Endothelial cell (in vitro differentiated cells): ENCODE data around the gene PDE3A. TPM values are rescaled to one million over a fixed set of nuclear protein-coding genes. Genes with fewer than 3 reads are reported as not detected.

Source experiments
- DNase-seq: peaks from one replicate; pipeline ENCODE4 v3.0.0; 2021; ENCODE audit warnings: low spot score
- H3K27ac Mint-ChIP-seq: one replicate; pipeline ENCODE4 v1.8.0; 2021; ENCODE audit warnings: mixed read lengths, inconsistent platforms; ENCODE audit not compliant: unreplicated experiment
- H3K27me3 Mint-ChIP-seq: one replicate; pipeline ENCODE4 v1.8.0; 2021; ENCODE audit warnings: mild to moderate bottlenecking, moderate library complexity, mixed read lengths, inconsistent platforms; ENCODE audit not compliant: unreplicated experiment
- H3K36me3 Mint-ChIP-seq: one replicate; pipeline ENCODE4 v1.8.0; 2021; ENCODE audit warnings: mild to moderate bottlenecking, low read depth, mixed read lengths, inconsistent platforms; ENCODE audit not compliant: unreplicated experiment
- H3K4me1 Mint-ChIP-seq: one replicate; pipeline ENCODE4 v1.8.0; 2021; ENCODE audit warnings: mild to moderate bottlenecking, mixed read lengths, inconsistent platforms; ENCODE audit not compliant: unreplicated experiment
- H3K4me3 Mint-ChIP-seq: one replicate; pipeline ENCODE4 v1.8.0; 2021; ENCODE audit warnings: mild to moderate bottlenecking, mixed read lengths, inconsistent platforms; ENCODE audit not compliant: unreplicated experiment
- H3K9me3 Mint-ChIP-seq: one replicate; pipeline ENCODE4 v1.8.0; 2021; ENCODE audit warnings: mixed read lengths, inconsistent platforms; ENCODE audit not compliant: unreplicated experiment
- CTCF ChIP-seq: fragments of 200-600 bp; sonication (generic); IDR thresholded peaks from one replicate; pipeline ENCODE4 v1.5.0; 2021; ENCODE audit warnings: antibody characterized with exemption; ENCODE audit not compliant: unreplicated experiment
- total RNA-seq: library from RNA; stranded (reverse); fragmentation: NEBNext Ultra II Directional; extraction: Animal tissue kit (Norgen Biotek cat#: 25700); gene quantifications from one replicate; pipeline ENCODE4 v1.2.1, GENCODE V29; 2021; ENCODE audit not compliant: unreplicated experiment

PDE3A gene
- total RNA-seq, 1 donor from 2014 or later, result 0.97 TPM

GRCh38 chr12:20716985-20717384 is 348.6 kb downstream of the PDE3A start:
- H3K4me3 Mint-ChIP-seq, result no peak overlapping the region
- H3K9me3 Mint-ChIP-seq, result no peaks in the 10 kb centered on the region
- DNase-seq, result no peak
- H3K4me1 Mint-ChIP-seq, result peaks cover 6% of the 10 kb centered on the region
- no peaks in the 10 kb centered on the region for H3K36me3 Mint-ChIP-seq
- no peak for TF ChIP-seq CTCF
- H3K27ac Mint-ChIP-seq, result no peak overlapping the region
- H3K27me3 Mint-ChIP-seq, result no peaks in the 10 kb centered on the region

GRCh38 chr12:20718294-20718693 is 350.0 kb downstream of the PDE3A start:
- Mint-ChIP-seq H3K27ac (no peak overlapping the region), H3K4me3 (no peak overlapping the region), H3K9me3 (no peaks in the 10 kb centered on the region), H3K27me3 (no peaks in the 10 kb centered on the region), H3K36me3 (no peaks in the 10 kb centered on the region), H3K4me1 (peaks cover 14% of the 10 kb centered on the region)
- no peak for DNase-seq
- no peak for TF ChIP-seq CTCF

GRCh38 chr12:20722142-20722541 is 353.8 kb downstream of the PDE3A start:
- Mint-ChIP-seq H3K36me3 (no peaks in the 10 kb centered on the region), H3K9me3 (no peaks in the 10 kb centered on the region), H3K27ac (no peak overlapping the region), H3K4me3 (no peak overlapping the region), H3K4me1 (peaks cover 14% of the 10 kb centered on the region), H3K27me3 (no peaks in the 10 kb centered on the region)
- no peak for TF ChIP-seq CTCF
- no peak for DNase-seq

GRCh38 chr12:20731274-20731673 is 362.9 kb downstream of the PDE3A start:
- Mint-ChIP-seq H3K4me3 (no peak overlapping the region), H3K36me3 (no peaks in the 10 kb centered on the region), H3K27ac (no peak overlapping the region), H3K27me3 (no peaks in the 10 kb centered on the region), H3K9me3 (no peaks in the 10 kb centered on the region), H3K4me1 (no peaks in the 10 kb centered on the region)
- DNase-seq, result no peak
- no peak for TF ChIP-seq CTCF
